WTC11 (cell line): ENCODE results near the gene NAT9. TPM values are rescaled to one million over a fixed set of nuclear protein-coding genes. Genes with fewer than 3 reads are reported as not detected.

Experiments
- ATAC-seq: fragments of 200-7000 bp; cut with Tn5 transposase; 2 replicates; pipeline ENCODE4 v1.10.0; 2021; ENCODE audit warnings: mild to moderate bottlenecking, moderate library complexity
- CTCF ChIA-PET: fragments of 300-600 bp; sonication (Branson Sonifier 250); formaldehyde crosslinking; loops from one replicate; lab custom pipeline; 2021; ENCODE audit warnings: antibody characterized with exemption; lab: Charles Lee
- POLR2A ChIA-PET: fragments of 350-600 bp; sonication (Branson Sonifier 250); formaldehyde crosslinking; loops from one replicate; lab custom pipeline; 2021; ENCODE audit warnings: antibody characterized with exemption; lab: Charles Lee
- DNase-seq: peaks from one replicate; pipeline ENCODE4 v3.0.0; 2021; ENCODE audit warnings: low spot score
- H3K27ac Mint-ChIP-seq: 2 replicates; pipeline ENCODE4 v1.8.0; 2021; ENCODE audit warnings: mixed read lengths
- H3K27me3 Mint-ChIP-seq: 2 replicates; pipeline ENCODE4 v1.8.0; 2021; ENCODE audit warnings: low read depth, mild to moderate bottlenecking, moderate library complexity, mixed read lengths
- H3K36me3 Mint-ChIP-seq: 2 replicates; pipeline ENCODE4 v1.8.0; 2021; ENCODE audit warnings: mixed read lengths
- H3K4me1 Mint-ChIP-seq: 2 replicates; pipeline ENCODE4 v1.8.0; 2022; ENCODE audit warnings: mixed read lengths
- H3K4me3 Mint-ChIP-seq: 2 replicates; pipeline ENCODE4 v1.8.0; 2021; ENCODE audit warnings: mild to moderate bottlenecking, moderate library complexity, mixed read lengths
- H3K9me3 Mint-ChIP-seq: 2 replicates; pipeline ENCODE4 v1.8.0; 2021; ENCODE audit warnings: mixed read lengths
- ATF3 ChIP-seq: sonication (generic); formaldehyde crosslinking; conservative IDR thresholded peaks from 2 replicates; pipeline ENCODE4 v1.8.1; 2022; ENCODE audit warnings: mild to moderate bottlenecking, missing genetic modification reagents
- CREB1 ChIP-seq: sonication (generic); formaldehyde crosslinking; IDR thresholded peaks from 2 replicates; pipeline ENCODE4 v1.8.0; 2023; ENCODE audit warnings: mild to moderate bottlenecking, missing genetic modification reagents
- EMX1 ChIP-seq: fragments of 250-450 bp; sonication (Bioruptor Pico); IDR thresholded peaks from 2 replicates; pipeline ENCODE4 v1.8.0; 2021; ENCODE audit warnings: mild to moderate bottlenecking
- FOXK1 ChIP-seq: sonication (generic); formaldehyde crosslinking; IDR thresholded peaks from 2 replicates; pipeline ENCODE4 v1.8.0; 2022; ENCODE audit warnings: mild to moderate bottlenecking, moderate library complexity, missing genetic modification reagents
- FOXP1 ChIP-seq: sonication (generic); formaldehyde crosslinking; IDR thresholded peaks from 2 replicates; pipeline ENCODE4 v1.8.0; 2022; ENCODE audit warnings: missing genetic modification reagents, mild to moderate bottlenecking, moderate library complexity, borderline replicate concordance
- GTF2I ChIP-seq: fragments of 250-450 bp; sonication (Bioruptor Pico); conservative IDR thresholded peaks from 2 replicates; pipeline ENCODE4 v1.4.0; 2021; ENCODE audit warnings: mild to moderate bottlenecking
- OVOL2 ChIP-seq: fragments of 250-450 bp; sonication (Bioruptor Pico); IDR thresholded peaks from 2 replicates; pipeline ENCODE4 v1.9.0; 2021; ENCODE audit warnings: mild to moderate bottlenecking, borderline replicate concordance
- PRDM15 ChIP-seq: sonication (generic); formaldehyde crosslinking; IDR thresholded peaks from 2 replicates; pipeline ENCODE4 v1.8.0; 2022; ENCODE audit warnings: missing genetic modification reagents
- RELA ChIP-seq: sonication (generic); formaldehyde crosslinking; IDR thresholded peaks from 2 replicates; pipeline ENCODE4 v1.8.1; 2022; ENCODE audit warnings: missing genetic modification reagents, mild to moderate bottlenecking, borderline replicate concordance
- SOX15 ChIP-seq: fragments of 250-450 bp; sonication (Bioruptor Pico); IDR thresholded peaks from 2 replicates; pipeline ENCODE4 v1.9.0; 2021; ENCODE audit warnings: mild to moderate bottlenecking
- TEAD1 ChIP-seq: sonication (generic); formaldehyde crosslinking; IDR thresholded peaks from 2 replicates; pipeline ENCODE4 v1.8.0; 2022; ENCODE audit warnings: mild to moderate bottlenecking, missing genetic modification reagents
- ZBTB21 ChIP-seq: sonication (generic); formaldehyde crosslinking; IDR thresholded peaks from 2 replicates; pipeline ENCODE4 v1.8.1; 2023; ENCODE audit warnings: mild to moderate bottlenecking, missing genetic modification reagents, borderline replicate concordance
- ZNF416 ChIP-seq: fragments of 250-450 bp; sonication (Bioruptor Pico); IDR thresholded peaks from 2 replicates; pipeline ENCODE4 v1.9.0; 2021; ENCODE audit warnings: mild to moderate bottlenecking, inconsistent platforms
- total RNA-seq: library from RNA; stranded (reverse); gene quantifications from 3 replicates; pipeline ENCODE4 v1.2.3, GENCODE V29; 2021
- TF ChIP-seq, protein P1 (sequence below): sonication (generic); formaldehyde crosslinking; conservative IDR thresholded peaks from 2 replicates; pipeline ENCODE4 v1.8.1; 2023; ENCODE audit warnings: mild to moderate bottlenecking, low read depth, missing genetic modification reagents, moderate library complexity
- TF ChIP-seq, protein P2 (sequence below): sonication (generic); formaldehyde crosslinking; IDR thresholded peaks from 2 replicates; pipeline ENCODE4 v1.8.0; 2023; ENCODE audit warnings: mild to moderate bottlenecking, missing genetic modification reagents
- TF ChIP-seq, protein P3 (sequence below): sonication (generic); formaldehyde crosslinking; IDR thresholded peaks from 2 replicates; pipeline ENCODE4 v1.8.0; 2022; ENCODE audit warnings: mild to moderate bottlenecking, missing genetic modification reagents
- TF ChIP-seq, protein P4 (sequence below): sonication (generic); formaldehyde crosslinking; IDR thresholded peaks from 2 replicates; pipeline ENCODE4 v1.8.0; 2022; ENCODE audit warnings: mild to moderate bottlenecking, missing genetic modification reagents
- TF ChIP-seq, protein P5 (sequence below): sonication (generic); formaldehyde crosslinking; IDR thresholded peaks from 2 replicates; pipeline ENCODE4 v1.8.1; 2023; ENCODE audit warnings: mild to moderate bottlenecking, missing genetic modification reagents, moderate library complexity

NAT9 gene
- total RNA-seq, 1 experiment from 2014 or later, result 67.1 TPM

GRCh38 chr17:74725111-74725510 lies 51.0 kb downstream of the NAT9 start:
- Mint-ChIP-seq H3K27me3 (peaks cover 11% of the 10 kb centered on the region; the same call in 1 of the 2 replicates), H3K4me3 (no peak overlapping the region), H3K9me3 (no peaks in the 10 kb centered on the region), H3K27ac (no peak overlapping the region), H3K4me1 (no peaks in the 10 kb centered on the region), H3K36me3 (no peaks in the 10 kb centered on the region)
- TF ChIP-seq, protein P1, sequence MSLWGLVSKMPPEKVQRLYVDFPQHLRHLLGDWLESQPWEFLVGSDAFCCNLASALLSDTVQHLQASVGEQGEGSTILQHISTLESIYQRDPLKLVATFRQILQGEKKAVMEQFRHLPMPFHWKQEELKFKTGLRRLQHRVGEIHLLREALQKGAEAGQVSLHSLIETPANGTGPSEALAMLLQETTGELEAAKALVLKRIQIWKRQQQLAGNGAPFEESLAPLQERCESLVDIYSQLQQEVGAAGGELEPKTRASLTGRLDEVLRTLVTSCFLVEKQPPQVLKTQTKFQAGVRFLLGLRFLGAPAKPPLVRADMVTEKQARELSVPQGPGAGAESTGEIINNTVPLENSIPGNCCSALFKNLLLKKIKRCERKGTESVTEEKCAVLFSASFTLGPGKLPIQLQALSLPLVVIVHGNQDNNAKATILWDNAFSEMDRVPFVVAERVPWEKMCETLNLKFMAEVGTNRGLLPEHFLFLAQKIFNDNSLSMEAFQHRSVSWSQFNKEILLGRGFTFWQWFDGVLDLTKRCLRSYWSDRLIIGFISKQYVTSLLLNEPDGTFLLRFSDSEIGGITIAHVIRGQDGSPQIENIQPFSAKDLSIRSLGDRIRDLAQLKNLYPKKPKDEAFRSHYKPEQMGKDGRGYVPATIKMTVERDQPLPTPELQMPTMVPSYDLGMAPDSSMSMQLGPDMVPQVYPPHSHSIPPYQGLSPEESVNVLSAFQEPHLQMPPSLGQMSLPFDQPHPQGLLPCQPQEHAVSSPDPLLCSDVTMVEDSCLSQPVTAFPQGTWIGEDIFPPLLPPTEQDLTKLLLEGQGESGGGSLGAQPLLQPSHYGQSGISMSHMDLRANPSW (CRISPR knock-in tag), result no peak
- TF ChIP-seq RELA (CRISPR knock-in tag), result no peak
- TF ChIP-seq, protein P2, sequence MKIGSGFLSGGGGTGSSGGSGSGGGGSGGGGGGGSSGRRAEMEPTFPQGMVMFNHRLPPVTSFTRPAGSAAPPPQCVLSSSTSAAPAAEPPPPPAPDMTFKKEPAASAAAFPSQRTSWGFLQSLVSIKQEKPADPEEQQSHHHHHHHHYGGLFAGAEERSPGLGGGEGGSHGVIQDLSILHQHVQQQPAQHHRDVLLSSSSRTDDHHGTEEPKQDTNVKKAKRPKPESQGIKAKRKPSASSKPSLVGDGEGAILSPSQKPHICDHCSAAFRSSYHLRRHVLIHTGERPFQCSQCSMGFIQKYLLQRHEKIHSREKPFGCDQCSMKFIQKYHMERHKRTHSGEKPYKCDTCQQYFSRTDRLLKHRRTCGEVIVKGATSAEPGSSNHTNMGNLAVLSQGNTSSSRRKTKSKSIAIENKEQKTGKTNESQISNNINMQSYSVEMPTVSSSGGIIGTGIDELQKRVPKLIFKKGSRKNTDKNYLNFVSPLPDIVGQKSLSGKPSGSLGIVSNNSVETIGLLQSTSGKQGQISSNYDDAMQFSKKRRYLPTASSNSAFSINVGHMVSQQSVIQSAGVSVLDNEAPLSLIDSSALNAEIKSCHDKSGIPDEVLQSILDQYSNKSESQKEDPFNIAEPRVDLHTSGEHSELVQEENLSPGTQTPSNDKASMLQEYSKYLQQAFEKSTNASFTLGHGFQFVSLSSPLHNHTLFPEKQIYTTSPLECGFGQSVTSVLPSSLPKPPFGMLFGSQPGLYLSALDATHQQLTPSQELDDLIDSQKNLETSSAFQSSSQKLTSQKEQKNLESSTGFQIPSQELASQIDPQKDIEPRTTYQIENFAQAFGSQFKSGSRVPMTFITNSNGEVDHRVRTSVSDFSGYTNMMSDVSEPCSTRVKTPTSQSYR (CRISPR knock-in tag), result no peak
- TF ChIP-seq, protein P3, sequence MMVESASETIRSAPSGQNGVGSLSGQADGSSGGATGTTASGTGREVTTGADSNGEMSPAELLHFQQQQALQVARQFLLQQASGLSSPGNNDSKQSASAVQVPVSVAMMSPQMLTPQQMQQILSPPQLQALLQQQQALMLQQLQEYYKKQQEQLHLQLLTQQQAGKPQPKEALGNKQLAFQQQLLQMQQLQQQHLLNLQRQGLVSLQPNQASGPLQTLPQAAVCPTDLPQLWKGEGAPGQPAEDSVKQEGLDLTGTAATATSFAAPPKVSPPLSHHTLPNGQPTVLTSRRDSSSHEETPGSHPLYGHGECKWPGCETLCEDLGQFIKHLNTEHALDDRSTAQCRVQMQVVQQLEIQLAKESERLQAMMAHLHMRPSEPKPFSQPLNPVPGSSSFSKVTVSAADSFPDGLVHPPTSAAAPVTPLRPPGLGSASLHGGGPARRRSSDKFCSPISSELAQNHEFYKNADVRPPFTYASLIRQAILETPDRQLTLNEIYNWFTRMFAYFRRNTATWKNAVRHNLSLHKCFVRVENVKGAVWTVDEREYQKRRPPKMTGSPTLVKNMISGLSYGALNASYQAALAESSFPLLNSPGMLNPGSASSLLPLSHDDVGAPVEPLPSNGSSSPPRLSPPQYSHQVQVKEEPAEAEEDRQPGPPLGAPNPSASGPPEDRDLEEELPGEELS (CRISPR knock-in tag), result no peak
- TF ChIP-seq FOXP1 (CRISPR knock-in tag), result no peak
- ChIA-PET CTCF (no interaction called here), POLR2A (no interaction called here)
- no peak for DNase-seq
- ATAC-seq, result no peak

- Mint-ChIP-seq H3K4me1 (no peaks in the 10 kb centered on the region), H3K4me3 (no peak overlapping the region), H3K27me3 (peaks cover 11% of the 10 kb centered on the region; the same call in 1 of the 2 replicates), H3K36me3 (no peaks in the 10 kb centered on the region), H3K27ac (no peak overlapping the region), H3K9me3 (no peaks in the 10 kb centered on the region)
- POLR2A ChIA-PET, result no interaction called here
- TF ChIP-seq PRDM15 (CRISPR knock-in tag), result no peak
- TF ChIP-seq SOX15 (CRISPR knock-in tag), result no peak
- TF ChIP-seq, protein P4, sequence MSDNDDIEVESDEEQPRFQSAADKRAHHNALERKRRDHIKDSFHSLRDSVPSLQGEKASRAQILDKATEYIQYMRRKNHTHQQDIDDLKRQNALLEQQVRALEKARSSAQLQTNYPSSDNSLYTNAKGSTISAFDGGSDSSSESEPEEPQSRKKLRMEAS (CRISPR knock-in tag), result no peak
- no peak for TF ChIP-seq GTF2I (CRISPR knock-in tag)
- no peak for TF ChIP-seq TEAD1 (CRISPR knock-in tag)
- TF ChIP-seq, protein P5, sequence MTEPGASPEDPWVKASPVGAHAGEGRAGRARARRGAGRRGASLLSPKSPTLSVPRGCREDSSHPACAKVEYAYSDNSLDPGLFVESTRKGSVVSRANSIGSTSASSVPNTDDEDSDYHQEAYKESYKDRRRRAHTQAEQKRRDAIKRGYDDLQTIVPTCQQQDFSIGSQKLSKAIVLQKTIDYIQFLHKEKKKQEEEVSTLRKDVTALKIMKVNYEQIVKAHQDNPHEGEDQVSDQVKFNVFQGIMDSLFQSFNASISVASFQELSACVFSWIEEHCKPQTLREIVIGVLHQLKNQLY (CRISPR knock-in tag), result no peak
- no peak for TF ChIP-seq ATF3 (CRISPR knock-in tag)
- TF ChIP-seq OVOL2 (CRISPR knock-in tag), result no peak
- TF ChIP-seq FOXP1 (CRISPR knock-in tag), result no peak
- TF ChIP-seq ZNF416 (CRISPR knock-in tag), result no peak
- no peak for TF ChIP-seq ZBTB21 (CRISPR knock-in tag)
- no peak for TF ChIP-seq EMX1 (CRISPR knock-in tag)
- TF ChIP-seq, protein P3 (CRISPR knock-in tag), result no peak
- TF ChIP-seq FOXK1 (CRISPR knock-in tag), result no peak
- TF ChIP-seq CREB1, result no peak
- ATAC-seq, result no peak
- CTCF ChIA-PET, result interaction anchor here (1.1 kb wide), 1 partner anchor 67 kb away, joined by 5 read pairs; no protein-coding TSS in a partner anchor
- DNase-seq, result no peak
Measured at GRCh38 chr17:74723891-74724290, 52.3 kb downstream of the NAT9 start.
